Astrocyte (in vitro differentiated cells and primary cell): ENCODE results near the gene SDR42E1. TPM values are rescaled to one million over a fixed set of nuclear protein-coding genes. Genes with fewer than 3 reads are reported as not detected.
A peak's percentile ranks its signal among the peaks of the same experiment; 100 is the strongest.

ENCODE experiments used
- DNase-seq: peaks from one replicate; pipeline ENCODE4 v3.0.0-alpha.2; 2010; ENCODE audit warnings: low read depth
- FAIRE-seq: peaks from 2 replicates; lab custom pipeline; 2011; peaks lifted over from hg19 to GRCh38; lab: Jason Lieb, UNC
- H2AFZ ChIP-seq: 2 replicates; pipeline ENCODE4 v1.6.0; 2012; ENCODE audit warnings: low read depth, low read length, inconsistent platforms
- H3K27ac ChIP-seq: 2 replicates; pipeline ENCODE4 v1.5.1; 2011; ENCODE audit warnings: low read depth, low read length, inconsistent platforms
- H3K27me3 ChIP-seq: 2 replicates; pipeline ENCODE4 v1.6.0; 2011; ENCODE audit warnings: low read length, inconsistent platforms; ENCODE audit not compliant: insufficient read depth
- H3K36me3 ChIP-seq: 2 replicates; pipeline ENCODE4 v1.5.1; 2011; ENCODE audit warnings: low read length, inconsistent platforms; ENCODE audit not compliant: insufficient read depth
- H3K4me1 ChIP-seq: 2 replicates; pipeline ENCODE4 v1.5.1; 2011; ENCODE audit warnings: low read length, inconsistent platforms; ENCODE audit not compliant: insufficient read depth
- H3K4me2 ChIP-seq: 2 replicates; pipeline ENCODE4 v1.6.0; 2012; ENCODE audit warnings: low read length, inconsistent platforms
- H3K4me3 ChIP-seq: 2 replicates; pipeline ENCODE4 v1.5.1; 2011; ENCODE audit warnings: low read depth, mild to moderate bottlenecking, low read length, inconsistent platforms; ENCODE audit not compliant: insufficient read depth
- H3K79me2 ChIP-seq: 2 replicates; pipeline ENCODE4 v1.6.0; 2012; ENCODE audit warnings: mild to moderate bottlenecking, low read length, inconsistent platforms; ENCODE audit not compliant: insufficient read depth
- H3K9ac ChIP-seq: 2 replicates; pipeline ENCODE4 v1.6.0; 2012; ENCODE audit warnings: mild to moderate bottlenecking, low read length, inconsistent platforms
- H3K9me3 ChIP-seq: 2 replicates; pipeline ENCODE4 v1.5.1; 2012; ENCODE audit warnings: low read depth, mild to moderate bottlenecking, low read length, inconsistent platforms; ENCODE audit not compliant: insufficient read depth
- H4K20me1 ChIP-seq: 2 replicates; pipeline ENCODE4 v1.6.0; 2012; ENCODE audit warnings: low read length, inconsistent platforms; ENCODE audit not compliant: insufficient read depth
- H3K27ac Mint-ChIP-seq: one replicate; pipeline ENCODE4 v1.8.0; 2021; ENCODE audit warnings: mild to moderate bottlenecking, mixed read lengths; ENCODE audit not compliant: unreplicated experiment
- H3K27me3 Mint-ChIP-seq: one replicate; pipeline ENCODE4 v1.8.0; 2021; ENCODE audit warnings: low read depth, mixed read lengths; ENCODE audit not compliant: unreplicated experiment
- H3K36me3 Mint-ChIP-seq: one replicate; pipeline ENCODE4 v1.8.0; 2021; ENCODE audit warnings: low read depth, mixed read lengths; ENCODE audit not compliant: unreplicated experiment
- H3K4me1 Mint-ChIP-seq: one replicate; pipeline ENCODE4 v1.8.0; 2021; ENCODE audit warnings: low read depth, mixed read lengths; ENCODE audit not compliant: unreplicated experiment
- H3K4me3 Mint-ChIP-seq: one replicate; pipeline ENCODE4 v1.8.0; 2021; ENCODE audit warnings: mild to moderate bottlenecking, moderate library complexity, mixed read lengths; ENCODE audit not compliant: unreplicated experiment
- H3K9me3 Mint-ChIP-seq: one replicate; pipeline ENCODE4 v1.8.0; 2021; ENCODE audit warnings: mild to moderate bottlenecking, mixed read lengths; ENCODE audit not compliant: unreplicated experiment
- CTCF ChIP-seq: IDR thresholded peaks from 2 replicates; pipeline ENCODE4 v1.5.1; 2011; ENCODE audit warnings: low read depth, mild to moderate bottlenecking, inconsistent platforms, low read length, moderate library complexity; ENCODE audit not compliant: insufficient read depth
- EZH2 ChIP-seq: IDR thresholded peaks from 2 replicates; pipeline ENCODE4 v1.6.1; 2012; ENCODE audit warnings: mild to moderate bottlenecking, low read length, inconsistent platforms; ENCODE audit not compliant: insufficient read depth
- total RNA-seq: library from RNA; stranded (reverse); gene quantifications from 2 replicates; pipeline ENCODE4 v1.2.1, GENCODE V29; 2021

The SDR42E1 gene
- total RNA-seq, 1 donor from 2014 or later, result not detected

GRCh38 chr16:81940781-81941560 lies 70.3 kb downstream of the SDR42E1 start:
- Histone ChIP-seq H3K9me3 (no peaks in the 10 kb centered on the region), H3K9ac (no peak overlapping the region), H3K4me3 (no peak overlapping the region), H3K36me3 (no peaks in the 10 kb centered on the region), H4K20me1 (no peaks in the 10 kb centered on the region), H3K79me2 (no peaks in the 10 kb centered on the region), H3K27me3 (peaks cover 2% of the 10 kb centered on the region), H3K27ac (no peak overlapping the region), H3K4me2 (peak overlapping the region; percentile 39), H2AFZ (no peak overlapping the region), H3K4me1 (peaks cover 10% of the 10 kb centered on the region)
- FAIRE-seq (no peak), DNase-seq (peak; percentile 82)
- Mint-ChIP-seq H3K27me3 (peaks cover 11% of the 10 kb centered on the region), H3K36me3 (no peaks in the 10 kb centered on the region), H3K4me1 (peaks cover 18% of the 10 kb centered on the region), H3K27ac (peak overlapping the region; percentile 48), H3K9me3 (no peaks in the 10 kb centered on the region), H3K4me3 (no peak overlapping the region)
- TF ChIP-seq CTCF (peak; percentile 46), EZH2 (no peak)

- TF ChIP-seq CTCF (no peak), EZH2 (no peak)
- H3K9me3 Mint-ChIP-seq, result no peaks in the 10 kb centered on the region
- no peaks in the 10 kb centered on the region for H3K36me3 Mint-ChIP-seq
- Histone ChIP-seq H3K4me3 (no peak overlapping the region), H3K79me2 (no peaks in the 10 kb centered on the region), H3K9me3 (no peaks in the 10 kb centered on the region), H2AFZ (no peak overlapping the region), H4K20me1 (no peaks in the 10 kb centered on the region), H3K4me2 (no peak overlapping the region), H3K9ac (no peak overlapping the region), H3K27ac (no peak overlapping the region), H3K27me3 (peaks cover 2% of the 10 kb centered on the region), H3K4me1 (peaks cover 3% of the 10 kb centered on the region), H3K36me3 (no peaks in the 10 kb centered on the region)
- DNase-seq (peak; percentile 2), FAIRE-seq (no peak)
- H3K4me3 Mint-ChIP-seq, result no peak overlapping the region
- peaks cover 11% of the 10 kb centered on the region for H3K27me3 Mint-ChIP-seq
- H3K4me1 Mint-ChIP-seq, result peaks cover 7% of the 10 kb centered on the region
- no peak overlapping the region for H3K27ac Mint-ChIP-seq
Measured at GRCh38 chr16:81939164-81940056, 71.9 kb downstream of the SDR42E1 start.

Other genes with a start within 250 kb of the SDR42E1 start
- 3.1 and 5.3 TPM in 2 replicates for gene PLCG2, start 232.2 kb downstream of the SDR42E1 start, total RNA-seq
- gene HSD17B2, start 23.8 kb upstream of the SDR42E1 start, total RNA-seq, result 0.20 TPM in 1 of 2 replicates, not detected in the other
- 17.9 and 23.7 TPM in 2 replicates for gene MPHOSPH6, start 158.8 kb upstream of the SDR42E1 start, total RNA-seq